BE2C (cell line): ENCODE data around the gene OR7D4.

Experiments
- DNase-seq: peaks from one replicate; pipeline ENCODE4 v3.0.0-alpha.2; 2020
- H3K27me3 ChIP-seq: fragments of 250-450 bp; sonication (Bioruptor Pico); 2 replicates; pipeline ENCODE4 v1.5.1; 2020; ENCODE audit warnings: mild to moderate bottlenecking
- H3K36me3 ChIP-seq: fragments of 250-450 bp; sonication (Bioruptor Pico); 2 replicates; pipeline ENCODE4 v1.5.1; 2020; ENCODE audit warnings: mild to moderate bottlenecking
- H3K4me1 ChIP-seq: fragments of 250-450 bp; sonication (Bioruptor Pico); 2 replicates; pipeline ENCODE4 v1.5.1; 2020
- H3K4me3 ChIP-seq: 2 replicates; pipeline ENCODE4 v1.5.1; 2011; ENCODE audit warnings: low read depth, low read length
- H3K9me3 ChIP-seq: fragments of 250-450 bp; sonication (Bioruptor Pico); 2 replicates; pipeline ENCODE4 v1.5.1; 2020
- TF ChIP-seq, protein P1 (sequence below): IDR thresholded peaks from 2 replicates; pipeline ENCODE4 v1.5.1; 2012; ENCODE audit warnings: mild to moderate bottlenecking, low read depth, low read length

The OR7D4 gene

DNA sequence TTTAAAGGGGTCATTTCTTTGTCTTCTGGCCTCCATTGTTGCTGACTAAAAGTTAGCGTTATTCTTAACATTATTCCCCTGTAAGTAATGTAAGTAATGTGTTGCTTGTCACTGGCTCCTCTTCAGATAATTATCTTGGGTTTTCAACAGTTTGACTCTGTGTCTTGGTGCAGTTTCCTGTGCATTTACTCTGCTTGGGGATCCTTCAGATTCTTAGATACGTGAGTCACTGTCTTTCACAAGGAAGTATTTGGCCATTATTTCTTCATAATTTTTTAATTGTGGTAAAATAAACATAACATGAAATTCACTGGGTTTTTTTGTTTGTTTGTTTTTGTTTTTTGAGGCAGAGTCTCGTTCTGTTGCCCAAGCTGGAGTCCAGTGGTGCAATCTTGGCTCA lies 54.1 kb downstream of the OR7D4 start:
- no peak for DNase-seq
- Histone ChIP-seq H3K27me3 (no peaks in the 10 kb centered on the region), H3K4me1 (no peaks in the 10 kb centered on the region), H3K36me3 (peaks cover 44% of the 10 kb centered on the region), H3K9me3 (no peaks in the 10 kb centered on the region), H3K4me3 (no peak overlapping the region)
- TF ChIP-seq, protein P1, sequence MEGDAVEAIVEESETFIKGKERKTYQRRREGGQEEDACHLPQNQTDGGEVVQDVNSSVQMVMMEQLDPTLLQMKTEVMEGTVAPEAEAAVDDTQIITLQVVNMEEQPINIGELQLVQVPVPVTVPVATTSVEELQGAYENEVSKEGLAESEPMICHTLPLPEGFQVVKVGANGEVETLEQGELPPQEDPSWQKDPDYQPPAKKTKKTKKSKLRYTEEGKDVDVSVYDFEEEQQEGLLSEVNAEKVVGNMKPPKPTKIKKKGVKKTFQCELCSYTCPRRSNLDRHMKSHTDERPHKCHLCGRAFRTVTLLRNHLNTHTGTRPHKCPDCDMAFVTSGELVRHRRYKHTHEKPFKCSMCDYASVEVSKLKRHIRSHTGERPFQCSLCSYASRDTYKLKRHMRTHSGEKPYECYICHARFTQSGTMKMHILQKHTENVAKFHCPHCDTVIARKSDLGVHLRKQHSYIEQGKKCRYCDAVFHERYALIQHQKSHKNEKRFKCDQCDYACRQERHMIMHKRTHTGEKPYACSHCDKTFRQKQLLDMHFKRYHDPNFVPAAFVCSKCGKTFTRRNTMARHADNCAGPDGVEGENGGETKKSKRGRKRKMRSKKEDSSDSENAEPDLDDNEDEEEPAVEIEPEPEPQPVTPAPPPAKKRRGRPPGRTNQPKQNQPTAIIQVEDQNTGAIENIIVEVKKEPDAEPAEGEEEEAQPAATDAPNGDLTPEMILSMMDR, result no peak

DNA sequence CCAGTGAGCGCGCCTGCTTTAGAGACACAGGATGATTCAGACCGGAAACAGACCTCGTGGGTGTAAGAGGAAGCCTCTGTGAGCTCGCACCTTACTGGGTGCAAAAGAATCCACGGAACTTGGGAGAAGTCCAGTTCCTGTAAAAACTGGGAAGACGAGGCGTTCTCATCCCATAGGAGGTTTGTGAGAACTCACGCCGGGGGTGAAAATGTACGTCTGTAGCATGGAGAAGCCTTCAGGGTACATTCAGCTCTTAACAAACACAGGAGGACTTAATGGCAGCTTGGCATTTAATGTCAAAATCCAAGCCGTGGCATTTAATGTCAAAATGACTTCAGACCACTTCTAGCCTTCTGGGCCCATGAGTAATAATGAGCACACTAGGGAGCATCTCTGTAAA lies 58.0 kb downstream of the OR7D4 start:
- Histone ChIP-seq H3K4me1 (no peaks in the 10 kb centered on the region), H3K4me3 (no peak overlapping the region), H3K27me3 (no peaks in the 10 kb centered on the region), H3K9me3 (no peaks in the 10 kb centered on the region), H3K36me3 (peaks cover 78% of the 10 kb centered on the region)
- TF ChIP-seq, protein P1, result no peak
- DNase-seq, result no peak
